Neuron (in vitro differentiated cells): ENCODE measurements around the gene TGFBI.

Source experiments
- H2AFZ ChIP-seq: one replicate; pipeline ENCODE4 v1.6.1; 2013; ENCODE audit warnings: low read depth, mild to moderate bottlenecking, inconsistent platforms, low read length, moderate library complexity
- H3K27me3 ChIP-seq: one replicate; pipeline ENCODE4 v1.6.1; 2013; ENCODE audit warnings: low read length; ENCODE audit not compliant: insufficient read depth
- H3K36me3 ChIP-seq: one replicate; pipeline ENCODE4 v1.6.1; 2013; ENCODE audit warnings: low read length; ENCODE audit not compliant: insufficient read depth
- H3K4me1 ChIP-seq: one replicate; pipeline ENCODE4 v1.6.1; 2013; ENCODE audit warnings: low read length; ENCODE audit not compliant: insufficient read depth
- H3K4me3 ChIP-seq: 2 replicates; pipeline ENCODE4 v1.5.1; 2013; ENCODE audit warnings: mild to moderate bottlenecking, low read length, moderate library complexity
- H3K9me3 ChIP-seq: one replicate; pipeline ENCODE4 v1.6.1; 2013; ENCODE audit warnings: low read length

TGFBI gene

GRCh38 chr5:136058972-136059354, 30.2 kb downstream of the TGFBI start:
- Histone ChIP-seq H3K36me3 (no peaks in the 10 kb centered on the region), H2AFZ (no peak overlapping the region), H3K27me3 (peaks cover 6% of the 10 kb centered on the region), H3K9me3 (no peaks in the 10 kb centered on the region), H3K4me1 (no peaks in the 10 kb centered on the region), H3K4me3 (no peak overlapping the region)

GRCh38 chr5:136060963-136061362, 32.2 kb downstream of the TGFBI start:
- H3K9me3 ChIP-seq, result no peaks in the 10 kb centered on the region
- no peaks in the 10 kb centered on the region for H3K36me3 ChIP-seq
- H2AFZ ChIP-seq, result no peak overlapping the region
- H3K27me3 ChIP-seq, result peaks cover 6% of the 10 kb centered on the region
- H3K4me1 ChIP-seq, result no peaks in the 10 kb centered on the region
- H3K4me3 ChIP-seq, result no peak overlapping the region

- no peak overlapping the region for H2AFZ ChIP-seq
- H3K4me1 ChIP-seq, result no peaks in the 10 kb centered on the region
- no peaks in the 10 kb centered on the region for H3K9me3 ChIP-seq
- H3K27me3 ChIP-seq, result peaks cover 6% of the 10 kb centered on the region
- H3K4me3 ChIP-seq, result no peak overlapping the region
- no peaks in the 10 kb centered on the region for H3K36me3 ChIP-seq
These were observed 33.0 kb downstream of the TGFBI start for GRCh38 chr5:136061630-136062365.

- Histone ChIP-seq H2AFZ (no peak overlapping the region), H3K36me3 (no peaks in the 10 kb centered on the region), H3K27me3 (peaks cover 6% of the 10 kb centered on the region), H3K4me1 (no peaks in the 10 kb centered on the region), H3K4me3 (no peak overlapping the region), H3K9me3 (no peaks in the 10 kb centered on the region)
These were observed 33.8 kb downstream of the TGFBI start for GRCh38 chr5:136062366-136063274.

- no peaks in the 10 kb centered on the region for H3K36me3 ChIP-seq
- peaks cover 6% of the 10 kb centered on the region for H3K27me3 ChIP-seq
- no peak overlapping the region for H3K4me3 ChIP-seq
- no peak overlapping the region for H2AFZ ChIP-seq
- H3K4me1 ChIP-seq, result no peaks in the 10 kb centered on the region
- H3K9me3 ChIP-seq, result no peaks in the 10 kb centered on the region
These were observed 35.1 kb downstream of the TGFBI start for GRCh38 chr5:136063778-136064465.

- H3K27me3 ChIP-seq, result peaks cover 6% of the 10 kb centered on the region
- no peaks in the 10 kb centered on the region for H3K36me3 ChIP-seq
- no peak overlapping the region for H2AFZ ChIP-seq
- no peak overlapping the region for H3K4me3 ChIP-seq
- H3K4me1 ChIP-seq, result no peaks in the 10 kb centered on the region
- no peaks in the 10 kb centered on the region for H3K9me3 ChIP-seq
These were observed 35.7 kb downstream of the TGFBI start for GRCh38 chr5:136064510-136064909.

GRCh38 chr5:136065588-136065987, 36.8 kb downstream of the TGFBI start:
- Histone ChIP-seq H2AFZ (no peak overlapping the region), H3K27me3 (peaks cover 6% of the 10 kb centered on the region), H3K36me3 (no peaks in the 10 kb centered on the region), H3K9me3 (no peaks in the 10 kb centered on the region), H3K4me3 (no peak overlapping the region), H3K4me1 (no peaks in the 10 kb centered on the region)

GRCh38 chr5:136066661-136067271, 38.0 kb downstream of the TGFBI start:
- H3K4me3 ChIP-seq, result no peak overlapping the region
- no peak overlapping the region for H2AFZ ChIP-seq
- no peaks in the 10 kb centered on the region for H3K36me3 ChIP-seq
- H3K27me3 ChIP-seq, result peaks cover 6% of the 10 kb centered on the region
- H3K9me3 ChIP-seq, result no peaks in the 10 kb centered on the region
- H3K4me1 ChIP-seq, result no peaks in the 10 kb centered on the region

- Histone ChIP-seq H3K4me1 (no peaks in the 10 kb centered on the region), H2AFZ (no peak overlapping the region), H3K27me3 (peaks cover 6% of the 10 kb centered on the region), H3K36me3 (no peaks in the 10 kb centered on the region), H3K4me3 (no peak overlapping the region), H3K9me3 (no peaks in the 10 kb centered on the region)
These were observed 38.6 kb downstream of the TGFBI start for GRCh38 chr5:136067422-136067821.

- H3K9me3 ChIP-seq, result no peaks in the 10 kb centered on the region
- no peak overlapping the region for H2AFZ ChIP-seq
- no peaks in the 10 kb centered on the region for H3K36me3 ChIP-seq
- H3K27me3 ChIP-seq, result no peaks in the 10 kb centered on the region
- H3K4me3 ChIP-seq, result no peak overlapping the region
- H3K4me1 ChIP-seq, result no peaks in the 10 kb centered on the region
These were observed 41.9 kb downstream of the TGFBI start for GRCh38 chr5:136070486-136071285.

GRCh38 chr5:136073714-136074529, 45.1 kb downstream of the TGFBI start:
- Histone ChIP-seq H3K36me3 (no peaks in the 10 kb centered on the region), H3K4me3 (no peak overlapping the region), H3K4me1 (no peaks in the 10 kb centered on the region), H3K27me3 (peaks cover 17% of the 10 kb centered on the region), H3K9me3 (no peaks in the 10 kb centered on the region), H2AFZ (no peak overlapping the region)
